ACHN (cell line): ENCODE results near the gene WDFY3.
"Not testable (repeated sequence)": the region's sequence is repeated elsewhere in the genome, so short reads cannot be mapped to it uniquely, and the experiment has no call there.

Experiments used
- DNase-seq: peaks from one replicate; pipeline ENCODE4 v3.0.0-alpha.2; 2015
- in situ Hi-C: cut with HindIII; loops from 2 replicates; pipeline ENCODE4 v1.10.0; 2017; ENCODE audit warnings: low sequenced_read_pairs, low pct_ligation_motif_present, low pct_unique_long_range_greater_than_20kb

WDFY3 gene

GRCh38 chr4:84825701-84826341 is 140.7 kb downstream of the WDFY3 start:
- no peak for DNase-seq
- in situ Hi-C loops: no loop called here

- in situ Hi-C loops: no loop called here
- no peak for DNase-seq
Observed at GRCh38 chr4:84821064-84821463, 145.4 kb downstream of the WDFY3 start.

GRCh38 chr4:84814094-84814750 is 152.3 kb downstream of the WDFY3 start:
- in situ Hi-C loops: no loop called here
- peak; percentile 85 for DNase-seq

- in situ Hi-C loops: no loop called here
- no peak for DNase-seq
Observed at GRCh38 chr4:84809946-84810345, 156.5 kb downstream of the WDFY3 start.

GRCh38 chr4:84808332-84808731 is 158.2 kb downstream of the WDFY3 start:
- DNase-seq: no peak
- in situ Hi-C loops: no loop called here

- DNase-seq, in situ Hi-C loops: not testable (repeated sequence)
Observed at GRCh38 chr4:84806541-84806940, 159.9 kb downstream of the WDFY3 start.

- in situ Hi-C loops: no loop called here
- DNase-seq: no peak
Observed at GRCh38 chr4:84804136-84804535, 162.4 kb downstream of the WDFY3 start.

- in situ Hi-C loops: no loop called here
- DNase-seq: no peak
Observed at GRCh38 chr4:84803720-84804119, 162.8 kb downstream of the WDFY3 start.

GRCh38 chr4:84803116-84803515 is 163.4 kb downstream of the WDFY3 start:
- in situ Hi-C loops: no loop called here

GRCh38 chr4:84800256-84800655 is 166.2 kb downstream of the WDFY3 start:
- DNase-seq: no peak
- in situ Hi-C loops: no loop called here

More at GRCh38 chr4:84803116-84803515, 163.4 kb downstream of the WDFY3 start:
- no peak for DNase-seq

GRCh38 chr4:84799318-84799717 is 167.2 kb downstream of the WDFY3 start:
- in situ Hi-C loops: no loop called here
- no peak for DNase-seq

GRCh38 chr4:84796394-84796793 is 170.1 kb downstream of the WDFY3 start:
- in situ Hi-C loops: no loop called here
- DNase-seq: no peak

GRCh38 chr4:84792366-84793301 is 173.9 kb downstream of the WDFY3 start:
- in situ Hi-C loops: no loop called here
- no peak for DNase-seq

GRCh38 chr4:84790769-84791565 is 175.5 kb downstream of the WDFY3 start:
- in situ Hi-C loops: no loop called here
- DNase-seq: no peak

- in situ Hi-C loops: no loop called here
Observed at GRCh38 chr4:84786478-84786877, 180.0 kb downstream of the WDFY3 start.

GRCh38 chr4:84782517-84782916 is 184.0 kb downstream of the WDFY3 start:
- DNase-seq: no peak
- in situ Hi-C loops: no loop called here

More at GRCh38 chr4:84786478-84786877, 180.0 kb downstream of the WDFY3 start:
- no peak for DNase-seq

GRCh38 chr4:84780719-84781118 is 185.8 kb downstream of the WDFY3 start:
- in situ Hi-C loops: no loop called here
- no peak for DNase-seq

GRCh38 chr4:84778041-84778440 is 188.4 kb downstream of the WDFY3 start:
- in situ Hi-C loops: no loop called here
- no peak for DNase-seq
